Activated CD4-positive, CD25-positive, alpha-beta regulatory T cell treated with anti-CD3 and anti-CD28 coated beads, Interleukin-2, amount 50 U/mL, for 16 hours (primary cell): Measurements from ENCODE around the gene MRM1.

ENCODE experiments used
- DNase-seq: peaks from one replicate; pipeline ENCODE4 v3.0.0-alpha.2; 2020; ENCODE audit warnings: low read depth, low spot score

The MRM1 gene

GRCh38 chr17:36631022-36631421 lies 29.6 kb downstream of the MRM1 start:
- DNase-seq = no peak

DNA sequence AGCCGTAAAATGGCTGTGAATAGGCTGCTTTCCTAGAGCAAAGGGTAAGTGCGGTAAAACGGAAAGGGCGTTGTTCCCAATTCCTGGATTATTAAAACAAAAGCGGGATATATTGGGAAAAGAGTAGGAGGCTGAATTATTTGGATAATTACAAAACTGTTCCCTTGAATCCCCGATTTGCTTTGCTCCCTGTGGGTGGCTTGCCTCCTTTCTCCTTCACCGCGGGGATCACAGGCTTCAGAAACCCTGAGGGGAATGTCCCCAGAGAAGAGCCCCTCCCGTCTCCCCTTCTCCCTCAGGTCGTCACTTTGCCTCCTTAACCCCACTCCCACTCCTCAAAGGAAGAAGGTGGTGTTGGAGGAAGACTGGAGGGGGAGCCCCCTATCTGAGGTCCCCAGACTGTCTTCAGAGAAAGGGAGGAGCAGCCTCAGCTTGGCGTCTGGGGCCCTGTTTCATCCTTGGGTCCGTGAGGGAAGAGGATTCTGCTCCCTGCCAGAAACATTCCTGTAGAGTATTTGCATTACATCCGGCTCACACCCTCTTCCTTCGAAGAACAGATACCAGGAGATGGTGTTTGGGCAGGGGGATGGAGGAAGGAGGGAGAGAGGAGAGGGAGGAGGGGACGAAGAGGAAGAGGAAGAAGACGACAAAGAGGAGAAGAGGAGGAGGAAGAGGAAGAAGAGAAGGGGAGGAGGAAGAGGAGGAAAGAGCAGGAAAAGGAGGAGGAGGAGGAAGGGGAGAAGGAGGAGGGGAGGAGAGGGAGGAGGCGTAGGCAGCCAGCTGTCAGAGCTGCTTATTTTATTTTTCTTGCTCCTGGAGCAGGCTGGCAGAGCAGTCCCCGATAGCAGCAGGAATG lies 31.8 kb downstream of the MRM1 start:
- DNase-seq = no peak

DNA sequence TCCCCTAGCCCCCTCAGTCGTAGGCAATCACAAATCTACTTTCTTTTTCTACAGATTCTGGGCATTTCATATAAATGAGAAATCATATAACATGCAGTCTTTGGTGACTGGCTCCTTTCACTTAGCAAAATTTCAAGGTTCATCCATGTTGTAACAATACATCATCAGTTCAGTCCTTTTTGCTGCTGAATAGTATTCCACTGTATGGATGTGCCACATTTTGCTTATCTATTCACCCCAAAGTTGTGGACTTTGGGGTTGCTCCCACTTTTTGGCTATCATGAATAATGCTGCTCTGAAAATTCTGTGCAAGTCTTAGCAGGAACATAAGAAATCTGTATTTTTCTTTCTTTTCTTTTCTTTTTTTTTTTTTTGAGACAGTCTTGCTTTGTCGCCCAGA lies 39.0 kb downstream of the MRM1 start:
- DNase-seq = no peak

- DNase-seq = no peak
These were observed 39.5 kb downstream of the MRM1 start for GRCh38 chr17:36640836-36641235.

DNA sequence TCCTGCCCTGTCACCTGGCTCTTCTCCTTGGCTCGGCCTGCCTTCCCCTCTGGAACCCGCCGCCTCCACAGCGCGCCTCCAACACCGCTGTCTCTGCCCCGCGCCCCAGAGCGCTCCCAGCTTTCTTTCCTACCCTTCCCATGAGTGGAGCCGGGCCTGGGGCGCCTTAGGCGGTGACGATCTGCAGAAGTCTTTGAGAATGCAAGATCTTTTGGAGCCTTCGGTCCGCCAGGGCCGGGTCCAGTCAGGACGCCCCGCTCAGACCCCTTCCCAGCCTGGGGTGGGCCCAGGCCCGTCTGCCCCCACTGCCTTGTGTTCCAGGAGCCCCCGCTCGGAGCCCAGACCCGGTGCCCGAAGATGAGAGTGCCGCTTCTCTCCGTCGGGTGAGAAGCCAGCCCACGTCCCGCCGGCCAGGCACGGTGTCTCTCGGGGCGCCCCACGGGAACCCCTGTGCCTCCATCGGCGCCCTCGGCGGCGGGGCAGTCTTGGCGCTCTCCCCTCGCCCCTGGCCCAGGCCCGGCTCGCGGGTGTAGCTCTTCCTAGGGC lies 40.0 kb downstream of the MRM1 start:
- no peak for DNase-seq

DNA sequence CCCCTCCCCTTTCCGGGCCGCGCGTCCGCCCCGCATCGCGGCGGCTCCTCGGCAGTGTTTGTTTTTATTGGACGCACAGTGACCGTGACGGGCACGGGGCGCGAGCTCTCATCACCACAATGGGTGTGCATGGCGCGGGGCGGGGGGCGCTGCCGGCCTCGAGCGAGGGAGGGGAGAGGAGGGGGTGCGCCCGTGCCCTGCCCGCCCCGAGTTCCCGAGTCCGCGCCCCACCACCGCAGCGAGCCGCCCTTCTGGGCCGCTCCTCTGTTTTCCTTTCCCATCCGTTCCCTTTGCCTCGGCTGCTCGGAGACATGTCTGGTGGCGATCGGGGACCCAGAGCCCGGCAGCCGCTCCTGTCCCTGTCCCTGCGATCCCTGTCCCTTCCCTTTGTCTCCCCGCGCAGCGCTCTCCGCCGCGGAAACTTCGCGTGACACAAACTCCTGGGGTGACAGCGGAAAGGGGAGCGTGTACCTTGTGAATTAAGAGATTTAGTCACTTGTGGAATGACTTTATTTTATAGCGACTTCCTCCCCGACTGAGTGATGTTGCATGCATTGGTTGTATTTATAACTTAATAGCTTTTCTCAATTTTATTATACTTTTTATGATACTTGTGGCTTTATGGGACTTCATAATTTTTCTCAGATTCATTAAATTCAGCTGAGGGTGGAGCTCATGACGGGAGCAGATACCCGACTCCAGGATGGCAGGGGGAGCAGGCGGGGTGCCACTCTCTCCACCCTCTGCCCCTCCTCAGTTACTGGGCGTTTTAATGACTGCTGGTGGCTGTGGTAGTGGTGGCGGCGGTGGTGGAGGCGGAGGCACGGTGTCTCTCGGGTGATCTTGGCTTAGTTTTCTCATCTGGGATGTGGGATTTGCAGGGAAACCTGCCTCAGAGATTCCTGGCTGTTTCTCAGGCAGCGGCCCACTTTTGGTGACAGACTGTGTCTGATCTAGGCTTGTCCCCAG lies 40.8 kb downstream of the MRM1 start:
- no peak for DNase-seq

- DNase-seq = no peak
These were observed 41.8 kb downstream of the MRM1 start for GRCh38 chr17:36643086-36643685.

GRCh38 chr17:36645422-36645821 lies 44.0 kb downstream of the MRM1 start:
- no peak for DNase-seq

- DNase-seq = no peak
These were observed 46.3 kb downstream of the MRM1 start for GRCh38 chr17:36647636-36648035.

DNA sequence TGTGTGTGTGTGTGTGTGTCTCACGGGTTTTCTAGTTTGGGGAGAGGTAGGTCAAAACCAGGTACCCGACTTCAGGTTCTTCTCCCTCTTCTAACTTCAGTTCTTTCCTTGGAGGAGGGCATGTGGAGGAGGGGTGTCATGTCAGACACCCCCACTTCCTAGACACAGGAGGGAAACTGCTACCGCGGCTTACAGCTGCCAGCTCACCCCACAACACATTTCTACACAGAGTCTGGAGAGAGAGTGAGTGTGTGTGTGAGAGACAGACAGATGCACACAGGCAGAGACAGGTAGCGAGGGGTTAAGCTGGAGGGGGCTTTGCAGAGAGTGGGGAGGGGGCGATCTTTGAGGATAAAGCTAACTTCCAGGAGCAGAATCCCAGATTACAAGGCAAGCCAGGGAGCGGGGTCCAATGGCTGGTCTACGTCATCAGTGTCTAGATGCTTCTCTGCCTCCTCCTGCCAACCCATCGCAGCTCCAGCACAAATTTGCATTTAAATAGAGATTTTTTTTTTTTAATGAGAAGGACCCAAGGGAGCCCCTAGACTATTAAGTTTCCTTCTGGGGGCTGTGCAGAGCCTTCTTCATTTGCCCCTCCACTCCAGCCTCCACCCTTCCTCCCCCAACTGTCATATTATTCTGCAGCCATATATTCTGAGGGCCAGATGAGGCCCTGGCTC lies 48.9 kb downstream of the MRM1 start:
- no peak for DNase-seq

DNA sequence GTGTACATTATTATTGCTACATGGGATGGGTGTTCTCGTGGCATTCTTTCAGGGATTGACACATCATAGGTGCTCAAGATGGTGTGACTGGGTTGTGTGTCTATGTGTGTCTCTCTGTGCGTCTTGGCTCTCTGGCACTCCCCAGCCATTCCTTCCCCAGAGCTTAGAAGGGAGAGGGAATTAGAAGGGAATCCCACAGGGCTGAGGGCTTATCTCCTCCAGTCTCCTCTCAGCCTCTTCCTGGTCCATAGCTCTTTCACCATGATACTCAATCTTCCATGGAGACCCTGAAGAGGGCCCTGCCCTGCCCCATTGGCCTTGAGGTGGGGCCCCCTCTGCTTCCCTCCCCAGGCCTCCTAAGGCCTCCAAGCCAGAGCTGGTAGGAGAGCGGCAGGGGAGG lies 52.0 kb downstream of the MRM1 start:
- no peak for DNase-seq

GRCh38 chr17:36653856-36654255 lies 52.5 kb downstream of the MRM1 start:
- DNase-seq = no peak

DNA sequence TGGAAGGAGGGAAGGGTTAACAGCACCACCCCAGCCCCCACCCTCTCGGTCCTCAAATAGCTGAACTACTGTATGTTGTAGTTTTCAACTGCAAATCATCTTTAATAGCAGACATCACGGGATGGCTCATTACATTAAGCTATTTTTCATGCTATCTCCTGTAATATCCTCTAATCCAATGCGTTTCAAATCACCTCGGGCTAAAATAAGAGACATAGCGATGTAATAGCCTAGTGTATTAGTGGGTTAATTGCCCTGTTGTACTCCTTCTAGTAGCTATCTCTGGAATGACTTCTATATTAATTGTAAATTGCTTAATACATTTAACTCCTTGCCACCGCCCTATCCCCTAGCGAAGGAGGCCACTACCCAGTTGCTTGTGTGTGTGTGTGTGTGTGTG lies 54.3 kb downstream of the MRM1 start:
- no peak for DNase-seq

GRCh38 chr17:36657390-36657762 lies 56.0 kb downstream of the MRM1 start:
- DNase-seq = no peak

- no peak for DNase-seq
These were observed 56.5 kb downstream of the MRM1 start for GRCh38 chr17:36657763-36658490.
